ENCODE results near the gene GFY. TPM values are rescaled to one million over a fixed set of nuclear protein-coding genes. Genes with fewer than 3 reads are reported as not detected.

GFY gene
- total RNA-seq, 6 experiments from 2014 or later: not detected

DNA sequence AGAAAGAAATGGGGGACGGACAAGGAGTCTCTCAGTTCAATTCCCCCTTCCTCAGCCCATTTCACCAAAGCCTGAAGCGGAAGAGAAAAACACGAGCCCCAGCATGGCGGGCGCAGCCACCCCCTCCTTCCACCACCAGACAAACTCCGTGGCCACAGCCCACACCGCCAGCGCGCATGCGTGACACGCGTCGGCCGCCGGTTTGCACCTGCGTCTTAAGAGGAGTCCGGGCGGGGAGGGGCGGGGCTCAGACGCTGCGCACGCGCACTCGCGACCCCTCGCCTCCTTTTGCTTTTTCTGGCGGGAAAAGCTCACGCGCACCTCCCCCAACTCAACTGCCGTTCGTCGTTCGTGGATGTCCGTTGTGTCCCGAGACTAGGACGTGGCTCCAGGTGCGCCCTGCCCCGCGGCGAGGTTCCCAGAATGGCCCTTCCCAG is 37.2 kb upstream of the GFY start, which contains the start of gene KASH5:
TSS of gene KASH5 (plus strand) at position 314 of the 437 bp plus-strand sequence. CDS start 2,635 bp downstream, outside the sequence.
- Mint-ChIP-seq H3K36me3 (ENCODE audit: low read depth) (no peaks in the 10 kb centered on the region), H3K4me1 (ENCODE audit: low read depth) (peaks cover 6% of the 10 kb centered on the region), H3K9me3 (peaks cover 2% of the 10 kb centered on the region; the same call in 1 of the 2 replicates), H3K4me3 (no peak within 1 kb of the TSS), H3K27me3 (ENCODE audit: insufficient read depth) (peaks cover 14% of the 10 kb centered on the region), H3K27ac (no peak within 1 kb of the TSS)
- TF ChIP-seq, protein P1, sequence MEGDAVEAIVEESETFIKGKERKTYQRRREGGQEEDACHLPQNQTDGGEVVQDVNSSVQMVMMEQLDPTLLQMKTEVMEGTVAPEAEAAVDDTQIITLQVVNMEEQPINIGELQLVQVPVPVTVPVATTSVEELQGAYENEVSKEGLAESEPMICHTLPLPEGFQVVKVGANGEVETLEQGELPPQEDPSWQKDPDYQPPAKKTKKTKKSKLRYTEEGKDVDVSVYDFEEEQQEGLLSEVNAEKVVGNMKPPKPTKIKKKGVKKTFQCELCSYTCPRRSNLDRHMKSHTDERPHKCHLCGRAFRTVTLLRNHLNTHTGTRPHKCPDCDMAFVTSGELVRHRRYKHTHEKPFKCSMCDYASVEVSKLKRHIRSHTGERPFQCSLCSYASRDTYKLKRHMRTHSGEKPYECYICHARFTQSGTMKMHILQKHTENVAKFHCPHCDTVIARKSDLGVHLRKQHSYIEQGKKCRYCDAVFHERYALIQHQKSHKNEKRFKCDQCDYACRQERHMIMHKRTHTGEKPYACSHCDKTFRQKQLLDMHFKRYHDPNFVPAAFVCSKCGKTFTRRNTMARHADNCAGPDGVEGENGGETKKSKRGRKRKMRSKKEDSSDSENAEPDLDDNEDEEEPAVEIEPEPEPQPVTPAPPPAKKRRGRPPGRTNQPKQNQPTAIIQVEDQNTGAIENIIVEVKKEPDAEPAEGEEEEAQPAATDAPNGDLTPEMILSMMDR (IDR thresholded peaks at IDR 0.05): no peak
- no peak for DNase-seq

DNA sequence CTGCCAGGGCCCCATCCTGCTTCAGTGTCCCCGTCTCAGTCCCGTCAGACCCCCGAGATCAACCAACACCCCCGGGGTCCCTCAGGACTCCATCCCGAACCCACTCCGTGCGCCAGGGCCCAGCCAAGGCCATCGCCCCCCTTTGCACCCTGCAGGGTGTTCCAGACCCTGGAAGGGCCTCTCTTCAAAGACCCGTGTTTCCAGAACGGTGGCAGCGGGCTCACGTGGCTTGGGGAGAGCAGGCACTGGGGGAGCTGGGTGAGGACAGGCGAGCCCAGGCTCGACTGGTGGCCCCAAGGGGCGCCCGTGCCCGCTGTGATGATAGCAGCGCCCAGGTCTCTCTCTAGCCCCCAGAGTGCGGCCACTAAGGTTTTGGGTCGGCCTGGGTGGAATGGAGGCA is 35.8 kb upstream of the GFY start:
- no peak for DNase-seq
- H3K4me3 Mint-ChIP-seq: no peak overlapping the region
- H3K4me1 Mint-ChIP-seq (ENCODE audit: low read depth): peaks cover 6% of the 10 kb centered on the region
- H3K36me3 Mint-ChIP-seq (ENCODE audit: low read depth): no peaks in the 10 kb centered on the region
- H3K9me3 Mint-ChIP-seq: no peaks in the 10 kb centered on the region
- H3K27me3 Mint-ChIP-seq (ENCODE audit: insufficient read depth): peaks cover 18% of the 10 kb centered on the region
- TF ChIP-seq, protein P1 (IDR thresholded peaks at IDR 0.05): no peak
- no peak overlapping the region for H3K27ac Mint-ChIP-seq

DNA sequence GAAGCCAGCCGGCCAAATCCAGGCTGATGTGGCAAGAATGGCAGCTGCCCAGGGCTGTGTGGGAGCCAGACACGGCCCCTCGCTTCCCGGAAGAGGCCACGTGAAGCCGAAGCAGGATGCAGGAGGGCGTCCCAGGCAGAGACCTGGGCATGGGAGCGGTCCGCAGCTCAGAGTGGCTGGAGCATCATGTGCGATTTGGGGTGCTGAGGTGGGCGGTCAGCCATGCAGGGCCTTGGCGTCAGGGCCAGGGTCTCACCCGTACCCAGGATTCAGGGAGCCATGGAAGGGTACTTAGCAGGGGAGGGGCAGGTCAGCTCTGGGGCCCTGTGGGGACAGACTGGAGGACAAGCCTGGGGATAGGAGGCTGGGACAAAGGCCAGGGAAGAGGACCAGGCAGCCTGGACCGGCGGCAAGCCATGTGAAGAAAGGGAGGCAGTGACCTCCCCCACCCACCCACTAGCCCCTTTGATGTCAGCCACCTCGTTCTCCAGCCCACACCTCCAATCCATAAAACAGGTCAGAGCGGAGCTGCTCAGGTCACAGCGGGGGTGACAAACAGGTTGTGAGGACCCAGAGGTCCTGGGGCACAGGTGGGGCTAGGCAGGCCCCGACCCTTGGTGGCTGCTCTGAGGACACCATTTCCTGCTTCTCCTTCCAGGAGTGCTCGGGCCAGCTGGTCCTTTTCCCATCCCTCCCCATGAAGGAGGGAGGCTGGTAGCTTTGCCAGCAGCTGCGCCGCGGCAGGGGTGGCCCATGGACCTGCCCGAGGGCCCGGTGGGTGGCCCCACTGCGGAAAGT is 34.9 kb upstream of the GFY start:
- TF ChIP-seq, protein P1 (IDR thresholded peaks at IDR 0.05): no peak
- Mint-ChIP-seq H3K36me3 (ENCODE audit: low read depth) (no peaks in the 10 kb centered on the region), H3K27me3 (ENCODE audit: insufficient read depth) (peaks cover 19% of the 10 kb centered on the region), H3K9me3 (no peaks in the 10 kb centered on the region), H3K4me1 (ENCODE audit: low read depth) (peaks cover 6% of the 10 kb centered on the region), H3K27ac (no peak overlapping the region), H3K4me3 (no peak overlapping the region)
- no peak for DNase-seq

DNA sequence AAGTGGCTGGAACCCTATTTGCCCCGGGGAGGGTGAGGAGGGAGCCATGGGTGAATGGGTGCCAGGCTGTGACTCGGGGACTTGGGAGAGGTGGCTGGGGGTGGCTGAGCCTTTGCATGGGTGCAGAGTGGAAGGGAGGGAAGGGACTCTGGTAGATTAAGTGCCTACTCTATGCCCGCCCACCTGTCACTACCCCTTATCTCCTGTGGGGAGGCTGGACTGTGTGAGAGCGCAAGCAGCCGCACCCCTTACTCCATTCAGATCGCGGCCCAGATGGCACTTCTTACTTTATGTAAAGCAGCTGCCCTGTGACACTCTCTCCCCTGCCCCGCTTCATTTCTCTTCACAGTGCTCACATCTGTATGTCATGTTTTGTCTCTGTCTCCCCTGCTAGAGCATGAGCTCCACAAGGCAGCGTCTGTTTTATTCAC is 34.2 kb upstream of the GFY start:
- DNase-seq: no peak
- no peak overlapping the region for H3K27ac Mint-ChIP-seq
- H3K9me3 Mint-ChIP-seq: no peaks in the 10 kb centered on the region
- H3K36me3 Mint-ChIP-seq (ENCODE audit: low read depth): no peaks in the 10 kb centered on the region
- no peak overlapping the region for H3K4me3 Mint-ChIP-seq
- peaks cover 18% of the 10 kb centered on the region for H3K27me3 Mint-ChIP-seq (ENCODE audit: insufficient read depth)
- TF ChIP-seq, protein P1 (IDR thresholded peaks at IDR 0.05): no peak
- H3K4me1 Mint-ChIP-seq (ENCODE audit: low read depth): peaks cover 6% of the 10 kb centered on the region

DNA sequence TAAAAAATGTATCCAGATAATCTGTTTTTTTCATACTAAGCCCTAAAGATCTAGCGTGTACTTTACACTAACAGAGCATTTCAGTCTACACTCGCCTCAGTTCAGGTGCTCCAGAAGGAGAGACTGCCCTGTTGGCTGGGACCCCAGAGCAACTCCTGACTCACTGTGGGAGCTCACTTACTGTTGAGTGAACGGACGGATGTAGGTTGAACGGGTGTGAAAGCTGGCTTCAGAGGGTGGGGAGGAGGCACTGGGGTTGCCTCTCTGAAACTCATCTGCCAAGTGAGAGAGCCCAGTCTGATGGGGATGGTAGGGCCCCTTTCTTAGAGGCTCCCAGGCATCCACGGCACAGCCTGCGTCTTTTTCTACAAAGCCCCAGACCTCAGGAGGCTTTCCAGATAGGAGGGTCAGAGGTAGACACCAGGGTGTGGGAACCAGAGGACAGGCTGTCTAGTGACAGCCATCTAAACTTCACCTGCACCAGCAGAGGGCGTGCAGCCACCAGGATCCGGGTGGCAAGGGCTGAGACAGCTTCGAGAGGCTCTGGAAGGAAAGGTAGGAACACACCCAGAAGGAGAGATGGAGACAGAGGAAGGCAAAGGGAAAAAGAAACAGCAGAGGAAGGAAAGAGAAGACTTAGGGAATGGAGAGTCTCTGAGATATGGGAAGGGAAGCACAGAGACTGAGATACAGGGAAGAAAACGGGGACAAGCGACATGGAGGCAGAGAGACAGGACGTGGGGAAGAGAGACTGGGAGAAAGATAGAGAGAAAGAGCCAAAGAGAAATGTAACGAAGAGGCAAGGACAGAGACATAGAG is 33.4 kb upstream of the GFY start:
- Mint-ChIP-seq H3K27me3 (ENCODE audit: insufficient read depth) (peaks cover 18% of the 10 kb centered on the region), H3K4me1 (ENCODE audit: low read depth) (peaks cover 6% of the 10 kb centered on the region), H3K9me3 (no peaks in the 10 kb centered on the region), H3K4me3 (no peak overlapping the region), H3K36me3 (ENCODE audit: low read depth) (no peaks in the 10 kb centered on the region), H3K27ac (no peak overlapping the region)
- TF ChIP-seq, protein P1 (IDR thresholded peaks at IDR 0.05): peak; percentile 88
- peak; percentile 49 for DNase-seq

All from HFFc6 (cell line).